ENCODE measurements around the gene SLFN14. TPM values are rescaled to one million over a fixed set of nuclear protein-coding genes. Genes with fewer than 3 reads are reported as not detected.
"Not testable (repeated sequence)": the region's sequence is repeated elsewhere in the genome, so short reads cannot be mapped to it uniquely, and the experiment has no call there.

SLFN14 gene
- total RNA-seq, 1 experiment from 2014 or later = not detected

GRCh38 chr17:35536664-35537171 is 23.9 kb downstream of the SLFN14 start:
- no peak for DNase-seq (ENCODE audit: low read depth)
- in situ Hi-C loops (cut with HindIII; ENCODE audit: low pct_unique_long_range_greater_than_20kb, low sequenced_read_pairs) = loop anchor here (25.0 kb wide), 1 partner anchor 224 kb away; no protein-coding TSS in a partner anchor

GRCh38 chr17:35535406-35535805 is 25.2 kb downstream of the SLFN14 start:
- in situ Hi-C loops (cut with HindIII; ENCODE audit: low pct_unique_long_range_greater_than_20kb, low sequenced_read_pairs) = loop anchor here (25.0 kb wide), 1 partner anchor 223 kb away; no protein-coding TSS in a partner anchor
- not testable (repeated sequence) for DNase-seq (ENCODE audit: low read depth)

- DNase-seq (ENCODE audit: low read depth) = no peak
- in situ Hi-C loops (cut with HindIII; ENCODE audit: low pct_unique_long_range_greater_than_20kb, low sequenced_read_pairs) = loop anchor here (25.0 kb wide), 1 partner anchor 222 kb away; no protein-coding TSS in a partner anchor
Measured at GRCh38 chr17:35534576-35535093, 26.0 kb downstream of the SLFN14 start.

GRCh38 chr17:35531160-35531559 is 29.5 kb downstream of the SLFN14 start:
- in situ Hi-C loops (cut with HindIII; ENCODE audit: low pct_unique_long_range_greater_than_20kb, low sequenced_read_pairs) = loop anchor here (25.0 kb wide), 1 partner anchor 219 kb away; no protein-coding TSS in a partner anchor
- no peak for DNase-seq (ENCODE audit: low read depth)

GRCh38 chr17:35529866-35530265 is 30.8 kb downstream of the SLFN14 start:
- no peak for DNase-seq (ENCODE audit: low read depth)
- in situ Hi-C loops (cut with HindIII; ENCODE audit: low pct_unique_long_range_greater_than_20kb, low sequenced_read_pairs) = loop anchor here (25.0 kb wide), 1 partner anchor 218 kb away; no protein-coding TSS in a partner anchor

GRCh38 chr17:35529326-35529725 is 31.3 kb downstream of the SLFN14 start:
- DNase-seq (ENCODE audit: low read depth) = not testable (repeated sequence)
- in situ Hi-C loops (cut with HindIII; ENCODE audit: low pct_unique_long_range_greater_than_20kb, low sequenced_read_pairs) = loop anchor here (25.0 kb wide), 1 partner anchor 217 kb away; no protein-coding TSS in a partner anchor

- in situ Hi-C loops (cut with HindIII; ENCODE audit: low pct_unique_long_range_greater_than_20kb, low sequenced_read_pairs) = no loop called here
Measured at GRCh38 chr17:35523296-35523695, 37.3 kb downstream of the SLFN14 start.

GRCh38 chr17:35521654-35522256 is 38.9 kb downstream of the SLFN14 start:
- in situ Hi-C loops (cut with HindIII; ENCODE audit: low pct_unique_long_range_greater_than_20kb, low sequenced_read_pairs); DNase-seq (ENCODE audit: low read depth): not testable (repeated sequence)

More at GRCh38 chr17:35523296-35523695, 37.3 kb downstream of the SLFN14 start:
- no peak for DNase-seq (ENCODE audit: low read depth)

GRCh38 chr17:35521150-35521549 is 39.5 kb downstream of the SLFN14 start:
- in situ Hi-C loops (cut with HindIII; ENCODE audit: low pct_unique_long_range_greater_than_20kb, low sequenced_read_pairs) = no loop called here
- no peak for DNase-seq (ENCODE audit: low read depth)

GRCh38 chr17:35519906-35520442 is 40.6 kb downstream of the SLFN14 start:
- in situ Hi-C loops (cut with HindIII; ENCODE audit: low pct_unique_long_range_greater_than_20kb, low sequenced_read_pairs) = no loop called here
- no peak for DNase-seq (ENCODE audit: low read depth)

- in situ Hi-C loops (cut with HindIII; ENCODE audit: low pct_unique_long_range_greater_than_20kb, low sequenced_read_pairs) = no loop called here
- DNase-seq (ENCODE audit: low read depth) = no peak
Measured at GRCh38 chr17:35519439-35519838, 41.2 kb downstream of the SLFN14 start.

GRCh38 chr17:35518431-35518830 is 42.2 kb downstream of the SLFN14 start:
- DNase-seq (ENCODE audit: low read depth); in situ Hi-C loops (cut with HindIII; ENCODE audit: low pct_unique_long_range_greater_than_20kb, low sequenced_read_pairs): not testable (repeated sequence)

- in situ Hi-C loops (cut with HindIII; ENCODE audit: low pct_unique_long_range_greater_than_20kb, low sequenced_read_pairs) = no loop called here
Measured at GRCh38 chr17:35515027-35515426, 45.6 kb downstream of the SLFN14 start.

GRCh38 chr17:35514564-35514963 is 46.1 kb downstream of the SLFN14 start:
- no peak for DNase-seq (ENCODE audit: low read depth)
- in situ Hi-C loops (cut with HindIII; ENCODE audit: low pct_unique_long_range_greater_than_20kb, low sequenced_read_pairs) = no loop called here

More at GRCh38 chr17:35515027-35515426, 45.6 kb downstream of the SLFN14 start:
- no peak for DNase-seq (ENCODE audit: low read depth)

Other genes starting within 250 kb of the SLFN14 start
- gene SLFN11, start 187.2 kb downstream of the SLFN14 start, total RNA-seq (2014; rRNA removed; shearing (Covaris generic); ENCODE audit: low replicate concordance) = 0.03 TPM in 1 of 2 replicates, not detected in the other
- gene SLFN12, start 128.3 kb downstream of the SLFN14 start, total RNA-seq (2014; rRNA removed; shearing (Covaris generic); ENCODE audit: low replicate concordance) = 7.8 and 13.2 TPM in 2 replicates
- 12.8 and 19.0 TPM in 2 replicates for gene SLFN13, start 112.1 kb downstream of the SLFN14 start, total RNA-seq (2014; rRNA removed; shearing (Covaris generic); ENCODE audit: low replicate concordance)
- not detected in 2 replicates for gene SLFN12L, start 23.1 kb downstream of the SLFN14 start, total RNA-seq (2014; rRNA removed; shearing (Covaris generic); ENCODE audit: low replicate concordance)
- gene PEX12, start 17.8 kb upstream of the SLFN14 start, total RNA-seq (2014; rRNA removed; shearing (Covaris generic); ENCODE audit: low replicate concordance) = 5.6 and 10.5 TPM in 2 replicates
- 118 and 135 TPM in 2 replicates for gene AP2B1, start 26.5 kb upstream of the SLFN14 start, total RNA-seq (2014; rRNA removed; shearing (Covaris generic); ENCODE audit: low replicate concordance)
- 0.17 TPM in 1 of 2 replicates, not detected in the other for gene RASL10B, start 170.8 kb upstream of the SLFN14 start, total RNA-seq (2014; rRNA removed; shearing (Covaris generic); ENCODE audit: low replicate concordance)
- gene GAS2L2, start 192.4 kb upstream of the SLFN14 start, total RNA-seq (2014; rRNA removed; shearing (Covaris generic); ENCODE audit: low replicate concordance) = not detected in 2 replicates
- gene C17orf50, start 200.1 kb upstream of the SLFN14 start, total RNA-seq (2014; rRNA removed; shearing (Covaris generic); ENCODE audit: low replicate concordance) = not detected in 2 replicates
- 1.7 TPM in 1 of 2 replicates, not detected in the other for gene MMP28, start 234.8 kb upstream of the SLFN14 start, total RNA-seq (2014; rRNA removed; shearing (Covaris generic); ENCODE audit: low replicate concordance)
- 4.9 and 7.7 TPM in 2 replicates for gene TAF15, start 248.7 kb upstream of the SLFN14 start, total RNA-seq (2014; rRNA removed; shearing (Covaris generic); ENCODE audit: low replicate concordance)

Data from Caki2 (cell line).